ENCODE data around the gene ANO1. TPM values are rescaled to one million over a fixed set of nuclear protein-coding genes. Genes with fewer than 3 reads are reported as not detected.
"Not testable (repeated sequence)": the region's sequence is repeated elsewhere in the genome, so short reads cannot be mapped to it uniquely, and the experiment has no call there.

The ANO1 gene
- total RNA-seq, 2 experiments from 2014 or later, result not detected

DNA sequence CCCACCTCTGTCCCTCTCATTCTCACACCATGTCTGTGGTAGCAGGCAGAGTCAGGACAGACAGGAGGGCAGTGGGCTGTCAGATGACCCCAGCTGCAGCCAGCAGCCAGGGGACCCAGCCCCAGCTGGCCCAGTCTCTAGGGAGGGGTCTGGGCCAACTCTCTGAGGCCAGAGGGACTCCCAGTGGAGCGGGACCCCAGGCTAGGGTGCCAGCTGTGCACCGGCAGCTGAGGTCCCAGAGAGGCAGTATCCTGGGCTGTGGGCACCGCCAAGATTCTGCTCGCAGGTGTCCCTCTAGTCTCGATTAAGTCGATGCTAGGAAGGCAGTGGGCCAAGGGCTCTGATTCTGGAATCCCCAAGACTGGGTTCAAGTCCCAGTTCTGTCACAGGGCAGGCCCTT is 108.3 kb downstream of the ANO1 start:
- H3K27ac Mint-ChIP-seq, result no peak overlapping the region
- no peaks in the 10 kb centered on the region for H3K27me3 Mint-ChIP-seq
- POLR2A ChIA-PET, result no interaction called here
- peaks cover 4% of the 10 kb centered on the region for H3K4me1 Mint-ChIP-seq
- H3K36me3 Mint-ChIP-seq (ENCODE audit: low read depth), result no peaks in the 10 kb centered on the region
- DNase-seq, result no peak
- no peak overlapping the region for H3K4me3 Mint-ChIP-seq
- CTCF ChIA-PET, result interaction anchor here (0.5 kb wide), 1 partner anchor 84 kb away, joined by 3 read pairs; no protein-coding TSS in a partner anchor
- H3K9me3 Mint-ChIP-seq, result no peaks in the 10 kb centered on the region

DNA sequence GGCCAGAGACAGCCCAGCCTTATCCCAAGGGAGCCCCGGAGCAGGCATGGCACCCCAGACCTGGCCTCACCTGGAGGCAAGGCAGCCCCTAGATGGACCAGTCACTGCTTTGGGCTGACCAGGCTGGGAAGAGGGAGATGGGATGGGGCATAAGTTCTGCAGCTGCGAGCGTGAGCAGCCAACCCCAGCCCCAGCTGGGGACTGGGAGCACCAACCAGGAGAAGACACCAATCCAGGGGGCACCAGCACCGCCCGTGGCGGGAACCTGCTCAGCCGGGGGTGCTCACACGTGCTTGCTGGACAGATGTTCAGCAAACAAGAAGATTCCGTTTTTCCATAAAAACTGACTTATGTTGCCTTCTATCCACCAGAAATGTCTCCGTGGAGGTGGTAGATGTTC is 108.8 kb downstream of the ANO1 start:
- Mint-ChIP-seq H3K4me1 (peaks cover 4% of the 10 kb centered on the region), H3K27ac (no peak overlapping the region), H3K27me3 (no peaks in the 10 kb centered on the region), H3K36me3 (ENCODE audit: low read depth) (no peaks in the 10 kb centered on the region), H3K4me3 (no peak overlapping the region), H3K9me3 (no peaks in the 10 kb centered on the region)
- DNase-seq, result no peak
- ChIA-PET POLR2A (no interaction called here), CTCF (interaction anchor here (0.6 kb wide), 1 partner anchor 1434 kb away, joined by 3 read pairs; no protein-coding TSS in a partner anchor)

DNA sequence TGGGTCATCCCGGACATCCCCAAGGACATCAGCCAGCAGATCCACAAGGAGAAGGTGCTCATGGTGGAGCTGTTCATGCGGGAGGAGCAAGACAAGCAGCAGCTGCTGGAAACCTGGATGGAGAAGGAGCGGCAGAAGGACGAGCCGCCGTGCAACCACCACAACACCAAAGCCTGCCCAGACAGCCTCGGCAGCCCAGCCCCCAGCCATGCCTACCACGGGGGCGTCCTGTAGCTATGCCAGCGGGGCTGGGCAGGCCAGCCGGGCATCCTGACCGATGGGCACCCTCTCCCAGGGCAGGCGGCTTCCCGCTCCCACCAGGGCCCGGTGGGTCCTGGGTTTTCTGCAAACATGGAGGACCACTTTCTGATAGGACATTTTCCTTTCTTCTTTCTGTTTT is 109.7 kb downstream of the ANO1 start:
- H3K36me3 Mint-ChIP-seq (ENCODE audit: low read depth), result no peaks in the 10 kb centered on the region
- peaks cover 4% of the 10 kb centered on the region for H3K4me1 Mint-ChIP-seq
- no peaks in the 10 kb centered on the region for H3K27me3 Mint-ChIP-seq
- H3K4me3 Mint-ChIP-seq, result no peak overlapping the region
- H3K9me3 Mint-ChIP-seq, result no peaks in the 10 kb centered on the region
- no peak overlapping the region for H3K27ac Mint-ChIP-seq
- no peak for DNase-seq
- POLR2A ChIA-PET, result no interaction called here
- CTCF ChIA-PET, result no interaction called here

DNA sequence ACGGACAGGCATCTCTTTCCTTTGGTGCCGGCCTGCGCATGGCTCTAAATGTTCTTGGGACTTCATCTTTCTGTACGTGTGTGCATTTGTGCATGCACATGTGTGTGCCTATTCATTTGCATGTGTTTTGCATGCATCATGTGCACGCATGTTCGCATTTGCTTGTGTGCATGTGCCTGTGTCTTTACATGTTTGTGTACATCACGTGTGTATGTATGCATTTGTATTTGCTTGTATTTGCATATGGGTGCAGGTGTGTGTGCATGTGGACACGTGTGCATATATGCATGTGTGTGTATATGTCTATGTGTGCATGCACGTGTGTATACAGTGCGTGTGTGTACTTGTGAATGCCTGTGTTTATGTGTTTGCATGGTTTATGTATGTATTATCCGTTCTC is 111.5 kb downstream of the ANO1 start:
- ChIA-PET CTCF (no interaction called here), POLR2A (no interaction called here)
- Mint-ChIP-seq H3K4me3 (no peak overlapping the region), H3K36me3 (ENCODE audit: low read depth) (no peaks in the 10 kb centered on the region), H3K4me1 (peaks cover 4% of the 10 kb centered on the region), H3K27me3 (no peaks in the 10 kb centered on the region), H3K9me3 (no peaks in the 10 kb centered on the region), H3K27ac (no peak overlapping the region)
- DNase-seq, result no peak

DNA sequence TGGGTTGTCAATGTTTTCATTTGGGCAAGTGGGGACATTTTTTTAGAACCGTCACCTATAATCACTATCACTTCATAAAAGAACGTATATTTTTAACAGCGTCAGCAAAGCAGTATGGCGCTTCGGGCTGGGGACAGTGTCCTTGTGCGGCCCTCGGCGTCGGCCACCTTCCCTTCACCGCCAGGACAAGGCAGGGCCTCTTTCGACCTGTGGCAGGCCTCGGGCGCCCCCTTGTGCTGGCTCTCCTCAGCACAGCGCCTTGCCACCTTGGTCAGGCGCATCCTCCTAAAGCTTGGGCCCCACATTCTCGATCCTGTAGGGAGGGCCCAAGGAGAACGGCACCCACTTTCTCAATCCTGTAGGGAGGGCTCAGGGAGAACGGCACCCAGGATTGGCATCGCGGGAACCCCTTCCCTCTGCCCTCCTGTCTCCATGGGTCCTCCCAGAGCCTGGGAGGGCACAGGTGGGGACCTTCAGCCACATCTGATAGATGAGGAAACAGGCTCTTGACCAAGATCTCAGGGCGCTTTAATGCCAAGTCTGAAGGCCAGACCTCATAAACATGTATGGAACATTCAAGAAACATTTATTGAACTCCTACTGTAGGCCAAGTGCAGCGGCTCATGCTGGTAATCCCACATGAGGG is 113.5 kb downstream of the ANO1 start:
- ChIA-PET CTCF (no interaction called here), POLR2A (no interaction called here)
- H3K4me1 Mint-ChIP-seq, result peaks cover 7% of the 10 kb centered on the region
- H3K9me3 Mint-ChIP-seq, result no peaks in the 10 kb centered on the region
- no peaks in the 10 kb centered on the region for H3K36me3 Mint-ChIP-seq (ENCODE audit: low read depth)
- no peak overlapping the region for H3K4me3 Mint-ChIP-seq
- no peaks in the 10 kb centered on the region for H3K27me3 Mint-ChIP-seq
- H3K27ac Mint-ChIP-seq, result no peak overlapping the region
- peak; percentile 58 for DNase-seq

DNA sequence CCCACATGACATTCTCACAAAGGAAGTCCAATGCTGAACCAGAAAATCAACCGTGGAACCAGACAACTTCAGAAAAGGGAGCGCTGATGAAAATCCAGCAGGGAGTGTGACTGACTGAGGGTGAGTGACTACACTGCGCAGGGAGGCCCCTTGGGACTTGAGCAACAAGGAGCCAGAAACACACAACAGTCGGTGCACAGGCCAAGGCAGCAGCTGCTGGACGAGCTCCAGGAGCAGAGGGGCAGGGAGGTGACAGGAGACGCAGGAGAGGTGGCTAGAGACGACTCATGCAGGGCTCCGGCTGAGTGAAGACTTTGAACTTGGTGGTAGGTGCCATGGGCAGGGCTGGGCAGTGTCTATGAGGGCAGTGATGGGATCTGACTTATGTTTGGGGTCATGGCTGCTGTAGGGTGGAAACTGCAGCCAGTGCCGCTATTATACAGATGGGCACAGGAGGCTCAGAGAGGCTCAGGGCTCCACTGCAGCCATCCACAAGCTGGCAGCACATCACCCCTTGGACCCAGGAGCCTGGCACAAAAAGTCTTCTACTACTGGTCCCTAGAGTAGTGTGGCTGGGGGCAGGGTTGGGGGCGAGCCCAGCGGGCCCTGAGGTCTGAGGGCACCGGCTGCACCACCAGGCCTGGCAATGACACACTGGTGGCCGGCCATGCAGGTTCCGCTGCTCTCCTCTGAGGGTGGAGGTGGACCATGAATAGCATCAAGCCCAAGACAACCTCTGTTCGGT is 114.7 kb downstream of the ANO1 start:
- no peak for DNase-seq
- no peaks in the 10 kb centered on the region for H3K36me3 Mint-ChIP-seq (ENCODE audit: low read depth)
- H3K4me3 Mint-ChIP-seq, result no peak overlapping the region
- peaks cover 7% of the 10 kb centered on the region for H3K4me1 Mint-ChIP-seq
- no peaks in the 10 kb centered on the region for H3K27me3 Mint-ChIP-seq
- CTCF ChIA-PET, result no interaction called here
- POLR2A ChIA-PET, result no interaction called here
- no peaks in the 10 kb centered on the region for H3K9me3 Mint-ChIP-seq
- no peak overlapping the region for H3K27ac Mint-ChIP-seq

DNA sequence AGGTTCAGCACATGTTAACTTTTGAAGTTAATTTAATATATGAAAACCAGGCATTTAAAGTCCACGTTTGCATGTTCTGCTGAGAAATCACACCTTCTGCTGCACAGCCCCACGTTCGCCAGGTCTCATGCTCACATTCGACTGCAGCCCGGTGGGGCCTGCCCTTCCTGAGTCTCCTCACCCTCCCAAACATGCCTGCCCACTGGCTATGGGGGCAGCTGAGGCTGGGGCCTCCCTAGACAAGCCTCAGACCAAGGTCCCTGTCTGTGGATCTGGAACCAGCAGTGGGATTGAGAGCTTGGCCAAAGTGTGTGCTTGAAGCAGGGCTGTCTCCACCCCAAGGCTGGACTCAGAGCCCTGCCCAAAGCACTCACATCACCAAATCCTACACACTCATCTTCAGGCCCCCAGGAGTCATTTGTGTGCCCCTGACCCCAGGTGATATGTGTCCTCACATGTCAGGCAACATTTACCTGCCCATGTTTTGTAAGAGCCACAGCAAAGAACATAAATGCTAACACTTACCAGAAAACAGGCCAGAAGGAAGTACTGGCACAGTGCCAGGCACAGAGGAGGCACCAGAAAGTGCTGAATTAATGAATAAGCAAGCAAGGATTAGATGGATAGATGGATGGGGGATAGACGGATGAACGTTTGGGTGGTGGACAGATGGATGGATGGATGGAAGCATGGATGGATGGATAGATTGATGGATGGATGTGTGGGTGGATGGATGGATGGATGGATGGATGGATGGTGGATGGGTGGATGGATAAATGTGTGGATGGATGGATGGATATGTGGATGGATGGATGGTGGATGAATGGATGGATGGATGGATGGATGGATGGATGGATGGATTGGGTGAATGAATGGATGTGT is 115.5 kb downstream of the ANO1 start:
- H3K9me3 Mint-ChIP-seq, result no peaks in the 10 kb centered on the region
- H3K4me3 Mint-ChIP-seq, result no peak overlapping the region
- ChIA-PET POLR2A (no interaction called here), CTCF (interaction anchor here (0.5 kb wide), 1 partner anchor 21 kb away, joined by 3 read pairs; no protein-coding TSS in a partner anchor)
- H3K4me1 Mint-ChIP-seq, result peaks cover 7% of the 10 kb centered on the region
- peaks cover under 1% of the 10 kb centered on the region for H3K27me3 Mint-ChIP-seq
- no peaks in the 10 kb centered on the region for H3K36me3 Mint-ChIP-seq (ENCODE audit: low read depth)
- H3K27ac Mint-ChIP-seq, result no peak overlapping the region
- no peak for DNase-seq

DNA sequence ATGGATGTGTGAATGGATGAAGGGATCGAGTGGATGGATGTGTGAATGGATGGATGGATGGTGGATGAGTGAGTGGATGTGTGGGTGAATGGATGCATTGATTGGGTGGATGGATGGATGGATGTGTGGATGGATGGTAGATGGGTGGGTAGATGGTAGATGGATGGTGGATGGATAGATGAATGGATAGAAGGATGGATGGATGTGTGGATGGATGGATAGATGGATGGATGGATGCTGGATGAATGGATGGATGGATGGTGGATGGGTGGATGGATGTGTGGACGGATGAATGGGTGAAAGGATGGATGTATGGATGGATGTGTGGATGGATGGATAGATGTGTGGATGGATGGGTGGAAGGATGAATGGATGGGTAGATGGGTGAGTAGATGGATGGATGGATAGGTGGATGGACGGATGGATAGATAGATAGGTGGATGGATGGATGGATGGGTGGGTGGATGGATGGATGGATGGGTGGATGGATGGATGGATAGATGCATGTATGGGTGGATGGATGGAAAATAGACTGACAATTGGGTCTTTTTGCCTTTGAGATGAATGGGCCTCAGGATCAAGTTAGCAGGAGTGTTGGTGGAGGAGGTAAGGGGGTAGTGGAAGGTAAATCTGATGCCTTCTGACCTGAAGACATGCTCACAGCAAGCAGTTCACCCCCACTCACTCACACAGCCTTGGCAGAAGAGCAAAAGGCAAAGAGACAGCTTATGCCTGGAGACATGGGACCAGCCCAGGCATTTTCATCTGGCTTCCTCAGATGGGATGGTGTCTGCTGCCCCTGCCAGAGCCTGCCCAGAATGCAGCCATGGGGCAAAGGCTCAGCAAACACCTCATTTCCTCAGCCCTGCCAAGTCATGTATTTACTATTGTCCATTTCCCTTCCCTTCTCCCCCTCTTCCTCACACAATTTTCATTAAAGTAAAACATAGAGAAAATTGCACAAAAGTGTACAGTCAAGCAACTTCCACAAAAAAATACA is 117.0 kb downstream of the ANO1 start:
- H3K4me3 Mint-ChIP-seq, result no peak overlapping the region
- CTCF ChIA-PET, result interaction anchor here (0.9 to 1.3 kb wide), 2 partner anchors 17 to 52 kb away, joined by 3 to 4 read pairs; no protein-coding TSS in a partner anchor
- no peak overlapping the region for H3K27ac Mint-ChIP-seq
- H3K27me3 Mint-ChIP-seq, result peaks cover 8% of the 10 kb centered on the region
- H3K4me1 Mint-ChIP-seq, result peaks cover 7% of the 10 kb centered on the region
- H3K36me3 Mint-ChIP-seq (ENCODE audit: low read depth), result no peaks in the 10 kb centered on the region
- DNase-seq, result no peak
- no peaks in the 10 kb centered on the region for H3K9me3 Mint-ChIP-seq
- POLR2A ChIA-PET, result no interaction called here

DNA sequence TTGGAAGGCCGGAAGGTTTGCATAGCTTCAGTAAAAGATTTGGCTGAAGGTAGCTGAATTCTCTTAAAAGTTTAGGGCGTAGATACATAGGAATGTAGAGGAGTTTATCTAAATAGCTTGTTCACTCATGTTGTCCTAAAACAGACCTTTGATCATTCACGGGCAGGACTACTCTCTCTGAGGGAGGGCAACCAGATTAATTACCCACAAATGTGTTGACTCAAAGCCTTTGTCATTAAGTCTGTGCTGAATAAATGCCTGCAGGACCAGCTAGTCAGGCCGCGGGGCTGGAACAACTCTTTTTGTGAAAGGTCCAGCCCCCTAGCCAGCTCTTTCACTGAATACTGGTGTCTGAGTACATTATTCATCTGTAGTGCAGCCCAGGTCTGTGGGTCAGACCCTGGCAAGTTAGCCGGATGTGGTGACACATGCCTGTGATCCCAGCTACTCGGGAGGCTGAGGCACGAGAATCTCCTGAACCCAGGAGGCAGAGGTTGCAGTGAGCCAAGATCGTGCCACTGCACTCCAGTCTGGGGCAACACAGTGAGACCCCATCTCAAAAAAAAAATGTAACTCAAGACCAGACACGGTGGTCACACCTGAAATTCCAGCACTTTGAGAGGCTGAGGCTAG is 122.2 kb downstream of the ANO1 start:
- Mint-ChIP-seq H3K27me3 (peaks cover 11% of the 10 kb centered on the region), H3K9me3 (no peaks in the 10 kb centered on the region), H3K4me3 (no peak overlapping the region), H3K4me1 (peaks cover 30% of the 10 kb centered on the region), H3K36me3 (ENCODE audit: low read depth) (peaks cover 11% of the 10 kb centered on the region), H3K27ac (no peak overlapping the region)
- DNase-seq, result no peak
- ChIA-PET POLR2A (interaction anchor here (0.7 kb wide), 1 partner anchor 26 kb away, joined by 8 read pairs; no protein-coding TSS in a partner anchor), CTCF (interaction anchor here (0.6 to 1.1 kb wide), 2 partner anchors 284 to 1119 kb away, joined by 3 to 5 read pairs; no protein-coding TSS in a partner anchor)

DNA sequence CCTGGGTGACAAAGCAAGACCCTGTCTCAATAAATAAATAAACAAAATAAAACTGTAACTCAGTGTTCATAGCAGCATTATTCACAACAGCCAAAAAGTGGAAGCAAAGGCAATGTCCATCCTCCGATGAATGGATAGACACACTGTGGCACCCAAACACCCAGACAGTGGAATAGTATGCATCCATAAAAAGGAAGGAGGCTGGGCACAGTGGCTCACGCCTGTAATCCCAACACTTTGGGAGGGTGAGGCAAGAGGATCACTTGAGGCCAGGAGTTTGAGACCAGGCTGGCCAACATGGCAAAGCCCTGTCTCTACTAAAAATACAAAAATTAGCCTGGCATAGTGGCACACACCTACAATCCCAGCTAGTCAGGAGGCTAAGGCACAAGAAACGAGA is 122.9 kb downstream of the ANO1 start:
- H3K27ac Mint-ChIP-seq, H3K4me3 Mint-ChIP-seq, H3K9me3 Mint-ChIP-seq, DNase-seq: not testable (repeated sequence)
- Mint-ChIP-seq H3K36me3 (ENCODE audit: low read depth) (peaks cover 18% of the 10 kb centered on the region), H3K27me3 (peaks cover 11% of the 10 kb centered on the region), H3K4me1 (peaks cover 36% of the 10 kb centered on the region)
- ChIA-PET CTCF (interaction anchor here (0.6 to 1.1 kb wide), 2 partner anchors 285 to 1119 kb away, joined by 3 to 5 read pairs; no protein-coding TSS in a partner anchor), POLR2A (interaction anchor here (0.7 kb wide), 1 partner anchor 25 kb away, joined by 8 read pairs; no protein-coding TSS in a partner anchor)

DNA sequence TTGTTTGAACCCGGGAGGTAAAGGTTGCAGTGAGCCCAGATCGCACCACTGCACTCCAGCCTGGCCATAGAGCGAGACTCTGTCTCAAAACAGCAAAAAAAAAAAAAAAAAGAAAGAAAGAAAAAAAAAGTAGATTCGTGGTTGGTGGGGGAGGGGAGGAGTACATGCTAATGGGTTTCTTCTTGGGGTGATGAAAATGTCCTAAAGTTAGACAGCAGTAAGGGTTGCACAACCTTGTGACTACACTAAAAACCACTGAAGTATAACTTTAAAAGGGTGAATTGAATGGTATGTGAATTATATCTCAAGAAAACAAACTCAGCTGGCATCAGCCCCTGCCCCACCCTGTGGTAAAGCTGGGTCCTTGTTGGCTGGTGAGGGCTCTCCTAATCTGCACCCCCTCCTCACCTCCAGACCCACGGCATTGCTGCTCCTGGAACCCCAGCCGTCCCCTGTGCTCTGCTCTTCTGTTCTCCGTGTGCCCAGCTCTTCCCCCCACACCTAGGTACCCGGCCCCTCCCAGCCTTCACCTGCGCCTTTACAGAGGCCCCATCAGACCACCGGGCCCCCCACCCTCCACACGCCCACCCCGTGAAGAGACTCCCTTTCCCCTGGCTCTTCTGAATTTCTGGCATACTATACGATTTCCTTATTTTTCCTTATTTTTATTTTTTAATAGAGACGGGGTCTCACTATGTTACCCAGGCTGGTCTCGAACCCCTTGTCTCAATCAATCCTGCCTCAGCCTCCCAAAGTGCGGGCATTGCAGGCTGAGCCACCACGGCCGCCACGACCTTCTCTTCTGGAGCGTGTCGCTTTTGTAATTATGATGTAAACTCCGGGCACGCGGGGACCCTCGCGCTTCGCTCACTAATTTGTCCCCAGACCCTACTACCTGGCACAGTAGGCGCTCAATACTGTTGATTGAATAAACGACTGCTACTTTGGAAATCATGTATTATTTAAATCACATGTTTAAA is 124.1 kb downstream of the ANO1 start:
- peaks cover 28% of the 10 kb centered on the region for H3K36me3 Mint-ChIP-seq (ENCODE audit: low read depth)
- CTCF ChIA-PET, result interaction anchor here (0.8 kb wide), 1 partner anchor 283 kb away, joined by 3 read pairs; no protein-coding TSS in a partner anchor

More for the DNA sequence above, 124.1 kb downstream of the ANO1 start:
- no peak for DNase-seq
- Mint-ChIP-seq H3K4me1 (peaks cover 42% of the 10 kb centered on the region), H3K9me3 (no peaks in the 10 kb centered on the region), H3K4me3 (peak overlapping the region; percentile 98), H3K27me3 (peaks cover 11% of the 10 kb centered on the region), H3K27ac (peak overlapping the region; percentile 99)
- POLR2A ChIA-PET, result no interaction called here

Measured in activated CD4-positive, alpha-beta T cell treated with anti-CD3 and anti-CD28 coated beads, Interleukin-2, amount 10 ng/mL, durations not matched to agents 7 days and 5 days (primary cell).